GM18907 (cell line): ENCODE data around the gene ZNF785.
"Not testable (repeated sequence)": the region's sequence is repeated elsewhere in the genome, so short reads cannot be mapped to it uniquely, and the experiment has no call there.

Source experiments
- ATAC-seq: cut with Tn5 transposase; IDR thresholded peaks from one replicate; pipeline ENCODE4 v1.9.1; 2021; ENCODE audit warnings: mild to moderate bottlenecking, moderate library complexity; ENCODE audit not compliant: unreplicated experiment

The ZNF785 gene

DNA sequence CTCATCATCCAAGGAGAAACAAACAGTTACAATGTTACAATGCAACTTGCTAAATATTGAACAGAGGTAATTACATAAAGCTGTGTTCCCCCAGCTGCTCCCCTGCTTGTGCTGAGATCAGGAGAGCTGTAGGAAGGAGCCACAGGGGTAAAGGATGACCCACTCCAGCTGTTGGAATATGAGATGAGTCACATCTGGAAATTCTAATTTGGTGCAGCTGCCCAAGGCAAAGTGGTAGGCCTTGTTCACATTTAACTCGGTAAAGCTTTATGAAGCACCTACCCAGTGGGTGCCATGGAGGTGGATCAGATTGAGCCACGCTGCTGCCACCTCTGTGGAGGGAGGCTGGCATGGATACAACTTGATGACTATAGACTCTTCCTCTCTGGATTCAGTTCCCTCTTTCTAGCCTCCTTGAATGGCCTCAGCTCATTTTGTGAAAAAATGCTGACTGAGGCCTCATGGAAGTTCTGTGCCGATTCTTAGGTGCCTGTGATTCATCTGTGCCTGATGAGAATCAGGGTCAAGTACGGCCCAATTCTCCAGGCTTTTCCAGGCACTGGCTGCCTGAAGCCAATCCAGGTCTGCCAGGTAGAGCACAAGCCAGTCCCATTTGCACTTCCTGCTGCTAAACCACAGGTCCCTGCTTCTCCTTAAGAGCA is 17.2 kb upstream of the ZNF785 start:
- ATAC-seq: no peak

DNA sequence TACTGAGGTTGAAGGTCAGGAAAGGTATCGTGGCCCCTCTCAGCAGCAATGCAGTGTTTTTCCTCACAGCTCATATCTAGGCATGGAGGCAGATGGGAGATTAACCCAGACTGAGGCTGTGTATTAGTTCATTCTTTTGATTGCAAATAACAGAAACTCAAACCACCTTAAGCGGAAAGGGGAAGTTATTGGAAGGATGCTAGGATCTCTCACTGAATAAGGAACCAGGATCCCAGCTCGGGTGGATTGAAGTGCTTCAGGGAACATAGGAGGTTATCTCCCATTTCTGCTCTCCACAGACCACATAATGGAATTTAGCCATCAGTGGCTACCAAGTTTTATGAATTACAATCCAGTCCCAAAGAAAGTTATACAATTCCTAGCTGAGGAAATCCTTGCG is 16.5 kb upstream of the ZNF785 start:
- ATAC-seq: no peak

DNA sequence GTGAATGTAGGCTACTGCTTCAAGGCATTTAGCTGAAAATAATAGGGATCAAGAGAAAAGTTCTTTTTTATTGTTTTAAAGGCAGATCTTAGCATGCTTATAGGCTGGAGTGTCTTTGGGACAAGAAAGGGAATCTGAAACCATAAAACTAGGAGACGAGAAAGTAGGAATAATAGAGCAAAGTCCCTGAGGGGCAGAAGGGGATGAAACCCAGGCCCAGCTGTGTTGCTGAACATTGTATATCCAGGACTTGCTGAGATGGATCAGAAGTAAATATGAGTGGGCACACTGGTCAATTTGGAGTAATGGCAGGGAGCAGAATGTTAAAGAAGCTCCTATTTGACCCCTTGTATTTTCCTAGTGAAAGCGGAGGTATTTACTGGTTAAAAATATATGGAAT is 15.4 kb upstream of the ZNF785 start:
- no peak for ATAC-seq

DNA sequence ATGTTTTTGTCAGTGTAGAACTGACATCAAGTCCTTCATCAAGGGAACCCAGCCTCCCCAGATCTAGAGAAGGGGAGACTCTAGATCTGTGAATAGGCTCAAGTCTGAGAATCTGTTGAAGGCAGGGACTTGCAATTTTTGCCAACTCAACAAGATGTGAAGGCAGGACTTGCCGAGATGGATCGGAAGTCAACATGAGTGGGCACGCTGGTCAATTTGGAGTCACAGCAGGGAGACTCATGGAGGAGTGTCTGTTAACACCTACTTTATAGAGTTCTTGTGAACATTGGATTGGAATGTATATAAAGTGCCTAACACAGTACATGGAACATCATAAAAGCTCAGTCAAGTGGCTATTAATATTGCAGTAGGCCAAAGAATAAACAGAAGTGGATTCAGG is 14.7 kb upstream of the ZNF785 start:
- no peak for ATAC-seq

DNA sequence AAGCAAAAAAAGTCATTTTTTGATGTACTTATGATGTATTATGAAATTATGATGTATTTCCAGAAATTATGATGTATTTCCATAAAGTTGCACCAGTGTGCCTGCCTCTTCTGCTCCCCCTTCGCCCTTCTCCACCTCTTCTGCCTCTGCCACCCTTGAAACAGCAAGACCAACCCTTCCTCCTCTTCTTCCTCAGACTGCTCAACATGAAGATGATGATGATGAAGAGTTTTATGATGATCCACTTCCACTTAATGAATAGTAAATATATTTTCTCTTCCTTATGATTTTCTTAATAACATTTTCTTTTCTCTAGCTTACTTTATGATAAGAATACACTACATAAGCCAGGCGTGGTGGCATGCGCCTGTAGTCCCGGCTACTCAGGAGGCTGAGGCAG is 7.4 kb upstream of the ZNF785 start:
- ATAC-seq: no peak

DNA sequence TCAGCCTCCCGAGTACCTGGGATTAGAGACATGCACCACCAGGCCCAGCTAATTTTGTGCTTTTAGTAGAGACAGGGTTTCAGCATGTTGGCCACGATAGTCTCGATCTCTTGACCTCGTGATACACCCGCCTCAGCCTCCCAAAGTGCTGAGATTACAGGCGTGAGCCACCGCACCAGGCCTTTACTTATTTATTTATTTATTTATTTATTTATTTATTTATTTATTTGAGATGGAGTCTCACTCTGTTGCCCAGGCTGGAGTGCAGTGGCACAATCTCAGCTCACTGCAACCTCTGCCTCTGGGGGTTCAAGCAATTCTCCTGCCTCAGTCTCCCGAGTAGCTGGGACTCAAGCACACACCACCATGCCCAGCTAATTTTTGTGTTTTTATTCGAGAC is 5.4 kb upstream of the ZNF785 start:
- ATAC-seq: not testable (repeated sequence)

DNA sequence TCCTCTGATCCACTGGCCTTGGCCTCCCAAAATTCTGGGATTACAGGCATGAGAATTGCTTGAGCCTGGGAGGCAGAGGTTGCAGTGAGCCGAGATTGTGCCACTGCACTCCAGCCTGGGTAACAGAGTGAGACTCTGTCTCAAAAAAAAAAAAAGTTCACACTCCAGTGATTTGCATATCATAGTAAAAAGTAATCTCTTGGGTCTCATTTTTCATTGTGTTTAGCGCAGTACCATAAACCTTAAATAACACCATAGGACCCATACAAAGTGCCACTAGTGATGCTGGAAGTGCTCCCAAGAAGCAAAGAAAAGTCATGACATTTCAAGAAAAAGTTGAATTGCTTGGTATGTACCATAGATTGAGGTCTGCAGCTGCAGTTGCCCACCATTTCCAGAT is 4.1 kb upstream of the ZNF785 start:
- not testable (repeated sequence) for ATAC-seq

DNA sequence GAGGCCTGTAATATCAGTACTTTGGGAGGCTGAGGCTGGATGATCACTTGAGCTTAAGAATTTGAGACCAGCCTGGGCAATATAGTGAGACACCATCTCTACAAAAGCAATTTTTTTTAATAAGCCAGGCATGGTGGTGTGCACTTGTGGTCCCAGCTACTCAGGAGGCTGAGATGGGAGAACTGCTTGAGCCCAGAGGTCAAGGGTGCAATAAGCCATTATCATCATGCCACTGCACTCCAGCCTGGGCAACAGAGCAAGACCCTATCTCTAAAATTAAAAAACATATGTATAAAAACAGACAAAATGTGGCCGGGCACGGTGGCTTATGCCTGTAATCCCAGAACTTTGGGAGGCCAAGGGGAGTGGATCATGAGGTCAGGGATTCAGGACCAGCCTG is 3.2 kb upstream of the ZNF785 start:
- no peak for ATAC-seq

DNA sequence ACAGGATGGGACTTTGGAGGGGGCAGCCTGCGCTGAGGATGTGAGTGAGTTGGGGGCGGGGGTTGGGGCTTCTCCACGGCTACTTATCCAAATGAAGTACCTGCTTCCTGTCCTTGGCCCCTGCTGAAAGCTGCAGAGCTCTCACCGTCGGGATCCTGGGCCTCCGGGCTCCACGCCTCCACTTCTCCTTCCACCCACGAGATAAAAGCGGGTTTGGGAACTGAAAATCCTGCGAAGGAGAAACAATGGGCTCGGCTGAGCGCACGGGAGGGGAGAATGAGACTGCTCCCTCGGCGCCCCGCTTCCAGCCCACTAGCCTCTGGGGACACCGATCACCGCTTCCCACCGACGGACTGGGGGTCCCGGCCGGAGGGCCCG is 486 bp downstream of the ZNF785 start:
- ATAC-seq: peak; percentile 28

DNA sequence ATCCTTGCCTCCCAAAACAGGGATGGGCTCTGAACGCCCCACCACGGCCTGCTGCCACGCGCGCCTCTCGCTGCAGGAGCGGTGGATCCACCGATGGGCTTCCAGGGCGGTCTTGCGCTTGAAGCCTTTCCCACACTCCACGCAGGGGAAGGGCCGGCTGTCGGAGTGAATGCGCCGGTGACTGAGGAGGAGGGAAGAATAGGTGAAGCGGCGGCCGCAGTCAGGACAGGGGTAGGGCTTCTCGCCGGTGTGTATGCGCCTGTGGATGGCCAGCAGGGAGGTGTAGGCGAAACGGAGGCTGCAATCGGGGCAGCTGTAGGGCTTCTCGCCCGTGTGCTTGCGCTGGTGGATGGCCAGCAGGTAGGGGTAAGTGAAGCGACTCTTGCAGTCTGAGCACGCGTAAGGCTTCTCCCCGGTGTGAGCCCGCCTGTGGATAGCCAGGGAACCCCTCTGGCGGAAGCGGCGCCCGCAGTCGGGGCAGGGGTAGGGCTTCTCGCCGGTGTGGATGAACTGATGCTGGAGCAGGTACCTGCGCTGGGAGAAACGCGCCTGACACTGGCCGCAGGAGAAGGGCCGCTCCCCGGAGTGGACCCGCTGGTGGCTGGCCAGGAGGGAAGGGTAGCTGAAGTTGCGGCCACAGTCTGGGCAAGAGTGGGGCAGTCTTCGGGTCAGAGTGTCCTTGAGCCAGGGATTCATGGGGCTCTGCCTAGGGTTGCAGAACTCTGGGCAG is 2.7 kb downstream of the ZNF785 start:
- ATAC-seq: no peak

DNA sequence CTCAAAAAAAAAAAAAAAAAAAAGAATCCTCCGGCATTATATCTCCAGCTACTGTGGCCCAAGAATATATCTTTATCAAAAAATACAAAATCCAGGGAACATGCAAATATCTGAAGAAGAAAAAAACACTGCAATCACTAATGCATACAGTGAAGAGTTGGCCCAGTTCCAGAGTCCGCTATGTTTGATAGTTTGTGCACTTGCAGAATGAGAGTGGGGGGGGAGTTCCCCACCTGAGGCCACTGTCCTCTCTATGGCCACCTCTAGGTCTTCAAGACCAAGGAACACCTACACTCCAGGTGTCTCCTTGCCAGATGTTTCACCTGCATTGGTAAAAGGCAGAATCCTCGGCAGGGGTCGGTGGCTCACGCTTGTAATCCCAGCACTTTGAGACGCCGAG is 4.0 kb downstream of the ZNF785 start:
- ATAC-seq: no peak

DNA sequence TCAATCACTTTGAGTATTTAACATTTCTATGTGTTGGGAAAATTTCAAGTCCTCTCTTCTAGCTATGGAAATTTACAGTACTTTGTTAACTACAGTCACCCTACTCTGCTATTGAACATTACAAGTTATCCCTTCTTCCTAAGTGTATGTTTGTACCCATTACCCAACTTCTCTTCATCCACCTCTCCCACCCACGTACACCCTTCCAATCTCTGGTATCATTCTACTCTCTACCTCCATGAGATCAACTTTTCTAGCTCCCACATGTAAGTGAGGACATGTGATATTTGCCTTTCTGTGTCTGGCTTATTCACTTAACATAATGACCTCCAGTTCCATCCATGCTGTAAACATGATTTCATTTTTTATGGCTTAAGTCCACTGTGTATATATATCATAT is 10.8 kb downstream of the ZNF785 start:
- no peak for ATAC-seq

DNA sequence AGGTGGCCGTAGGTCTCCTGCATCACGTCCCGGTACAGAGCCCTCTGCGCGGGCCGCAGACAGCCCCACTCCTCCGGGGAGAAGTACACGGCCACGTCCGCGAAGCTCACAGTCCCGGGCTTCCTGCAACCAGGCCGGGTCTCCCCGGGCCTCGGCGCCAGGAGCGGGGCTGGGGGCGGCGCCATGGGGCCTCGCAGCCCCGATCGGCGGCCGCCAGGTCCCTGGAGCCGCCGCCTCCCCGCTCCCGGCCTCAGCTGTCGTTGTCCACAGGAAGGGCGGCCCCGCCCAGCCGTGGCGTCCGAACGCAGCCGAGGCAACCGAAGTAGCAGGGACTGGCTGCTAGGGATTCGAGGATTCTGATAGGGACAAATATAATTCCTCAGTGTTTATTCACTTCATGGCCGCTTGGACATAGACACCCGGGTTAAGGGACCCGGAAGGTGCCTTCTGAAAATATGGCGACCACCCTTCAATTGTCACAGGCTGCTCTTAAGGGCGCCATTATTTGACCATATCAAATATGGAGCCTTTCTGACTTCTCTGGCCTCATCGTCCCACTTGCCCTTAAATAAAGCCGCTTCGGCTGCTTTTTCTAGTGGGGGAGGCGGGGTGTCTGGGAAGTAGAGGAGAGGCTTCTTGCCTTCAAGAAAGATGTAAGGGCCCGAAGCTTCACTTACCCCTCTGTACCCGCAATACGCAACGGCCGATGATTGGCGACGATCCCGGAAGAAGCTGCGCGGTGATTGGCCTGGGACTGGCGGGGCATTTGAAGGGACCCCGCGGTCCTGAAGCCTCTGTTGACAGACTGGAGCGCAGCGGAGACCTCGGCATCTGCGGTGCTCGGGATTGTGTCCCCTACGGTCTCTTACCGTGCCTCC is 13.8 kb downstream of the ZNF785 start, which contains the start of gene ZNF688:
Gene ZNF688 (minus strand): TSS at position 270 of the 878 bp plus-strand sequence. CDS start 85 bp downstream, at position 185.
- peak; percentile 76 for ATAC-seq

DNA sequence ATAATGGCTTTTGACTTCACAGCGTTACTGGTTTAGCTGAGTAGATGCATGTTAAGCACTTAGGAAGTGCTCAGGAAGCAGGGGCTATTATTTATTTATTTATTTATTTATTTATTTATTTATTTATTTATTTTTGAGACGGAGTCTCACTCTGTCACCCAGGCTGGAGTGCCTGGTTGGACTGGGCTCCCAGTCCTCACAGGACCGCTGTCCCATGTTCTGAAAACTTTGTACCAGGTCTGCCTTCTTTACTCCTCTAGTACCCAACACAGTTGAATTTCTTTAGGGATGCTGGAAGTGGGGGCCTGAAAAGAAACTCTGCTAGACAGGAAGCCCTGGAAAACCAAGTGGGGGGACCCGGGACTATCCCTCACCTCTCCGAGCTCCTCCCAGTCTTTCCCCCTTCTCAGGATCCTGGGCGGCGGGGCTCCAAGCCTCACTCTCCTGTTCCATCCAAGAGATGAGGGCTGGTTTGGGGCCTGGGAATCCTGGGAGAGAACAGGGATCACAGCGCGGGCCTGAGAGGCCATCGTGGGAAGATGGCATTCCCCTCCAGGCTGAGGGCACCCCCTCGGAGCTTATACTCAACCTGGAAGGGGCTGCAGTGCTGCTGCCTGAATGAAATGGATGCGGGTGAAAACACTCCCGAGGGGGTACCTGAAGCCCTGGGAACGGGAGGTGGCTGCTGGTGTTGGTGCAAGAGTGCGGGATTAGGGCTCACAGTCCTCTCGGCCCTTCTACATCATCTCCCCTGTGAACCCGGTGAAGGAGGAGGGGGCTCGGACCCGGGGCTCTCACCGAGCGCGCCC is 14.7 kb downstream of the ZNF785 start:
- no peak for ATAC-seq

DNA sequence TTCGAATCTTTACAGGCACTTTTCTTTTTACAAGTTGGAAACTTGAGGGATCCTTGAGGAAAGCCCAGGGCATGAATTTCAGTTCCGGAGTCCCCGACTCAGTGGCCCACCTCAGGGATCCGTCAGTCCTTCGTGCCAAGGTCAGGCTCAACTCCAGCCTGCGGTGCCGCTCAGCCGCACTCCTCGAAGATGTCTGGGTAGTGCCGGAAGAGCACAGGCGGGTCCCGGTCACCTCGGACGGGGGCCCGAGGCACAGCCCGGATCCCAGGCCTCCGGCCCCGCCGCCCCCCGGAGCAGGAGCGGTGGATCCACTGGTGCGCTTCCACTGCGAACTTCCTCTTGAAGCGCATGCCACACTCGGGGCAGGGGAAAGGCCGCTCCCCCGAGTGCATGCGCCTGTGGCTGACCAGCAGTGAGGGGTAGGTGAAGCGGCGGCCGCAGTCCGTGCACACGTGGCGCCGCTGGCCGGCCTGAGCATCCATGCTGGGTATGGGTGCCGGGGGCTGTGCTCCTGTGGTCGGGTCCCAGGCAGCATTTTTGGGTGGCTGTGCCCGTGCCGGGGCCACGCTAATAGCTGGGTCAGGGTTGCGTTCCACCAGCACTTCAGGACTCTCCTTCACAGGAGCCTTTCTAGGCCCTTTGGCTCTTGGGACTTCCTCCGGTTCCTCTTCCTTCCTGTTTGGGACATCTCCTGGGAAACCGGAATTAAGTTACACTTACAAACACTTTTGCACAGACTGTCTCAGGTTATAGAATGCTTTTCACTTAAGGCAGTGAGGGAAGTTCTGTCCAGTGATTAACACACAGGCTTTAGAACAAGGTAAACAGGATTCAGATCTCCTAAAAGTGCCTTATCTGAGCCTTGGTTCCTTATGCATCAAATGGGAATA is 15.5 kb downstream of the ZNF785 start:
- ATAC-seq: no peak

DNA sequence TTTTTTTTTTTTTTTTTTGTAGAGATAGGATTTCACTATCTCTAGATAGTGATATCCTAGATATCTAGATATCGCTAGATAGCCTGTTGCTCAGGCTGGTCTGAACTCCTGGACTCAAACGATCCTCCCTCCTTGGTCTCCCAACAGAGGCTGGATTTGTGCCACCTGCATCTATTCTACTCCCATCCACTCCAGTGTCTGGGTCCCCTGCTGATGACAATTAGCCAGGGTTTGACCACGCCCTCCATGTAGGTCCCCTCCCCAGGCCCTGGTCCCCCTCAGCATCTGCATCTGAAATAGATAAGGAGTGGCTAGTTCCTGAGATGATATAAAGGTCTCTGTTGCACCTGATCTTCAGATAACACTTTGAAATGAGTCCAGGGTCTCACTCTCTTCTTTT is 16.2 kb downstream of the ZNF785 start:
- no peak for ATAC-seq

DNA sequence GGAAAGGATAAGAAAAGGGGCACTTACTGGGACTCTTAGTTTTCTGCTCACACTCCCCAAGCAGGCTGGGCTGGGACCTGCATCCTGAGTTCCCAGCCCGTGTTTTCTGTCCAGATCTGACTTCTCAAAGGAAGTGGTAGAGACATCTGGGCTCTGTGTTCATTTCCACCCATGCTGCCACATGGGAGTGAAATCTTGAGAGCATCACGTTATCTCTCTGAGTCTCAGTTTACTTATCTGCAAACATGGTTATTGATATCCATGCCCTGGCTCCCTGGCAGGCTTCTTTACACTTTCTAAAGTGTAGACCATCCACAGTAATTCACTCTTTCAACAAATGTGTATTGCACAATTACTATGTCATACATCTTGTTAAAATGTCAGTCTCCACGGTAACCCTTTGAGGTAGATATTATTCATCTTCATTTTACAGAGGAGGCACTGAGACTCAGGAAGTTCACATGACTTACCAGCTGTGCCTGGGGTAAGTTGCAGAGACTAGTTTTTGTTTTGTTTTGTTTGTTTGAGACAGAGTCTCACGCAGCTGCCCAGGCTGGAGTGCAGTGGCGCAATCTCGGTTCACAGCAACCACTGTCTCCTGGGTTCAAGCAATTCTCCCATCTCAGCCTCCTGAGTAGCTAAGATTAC is 17.4 kb downstream of the ZNF785 start:
- ATAC-seq: peak; percentile 38

DNA sequence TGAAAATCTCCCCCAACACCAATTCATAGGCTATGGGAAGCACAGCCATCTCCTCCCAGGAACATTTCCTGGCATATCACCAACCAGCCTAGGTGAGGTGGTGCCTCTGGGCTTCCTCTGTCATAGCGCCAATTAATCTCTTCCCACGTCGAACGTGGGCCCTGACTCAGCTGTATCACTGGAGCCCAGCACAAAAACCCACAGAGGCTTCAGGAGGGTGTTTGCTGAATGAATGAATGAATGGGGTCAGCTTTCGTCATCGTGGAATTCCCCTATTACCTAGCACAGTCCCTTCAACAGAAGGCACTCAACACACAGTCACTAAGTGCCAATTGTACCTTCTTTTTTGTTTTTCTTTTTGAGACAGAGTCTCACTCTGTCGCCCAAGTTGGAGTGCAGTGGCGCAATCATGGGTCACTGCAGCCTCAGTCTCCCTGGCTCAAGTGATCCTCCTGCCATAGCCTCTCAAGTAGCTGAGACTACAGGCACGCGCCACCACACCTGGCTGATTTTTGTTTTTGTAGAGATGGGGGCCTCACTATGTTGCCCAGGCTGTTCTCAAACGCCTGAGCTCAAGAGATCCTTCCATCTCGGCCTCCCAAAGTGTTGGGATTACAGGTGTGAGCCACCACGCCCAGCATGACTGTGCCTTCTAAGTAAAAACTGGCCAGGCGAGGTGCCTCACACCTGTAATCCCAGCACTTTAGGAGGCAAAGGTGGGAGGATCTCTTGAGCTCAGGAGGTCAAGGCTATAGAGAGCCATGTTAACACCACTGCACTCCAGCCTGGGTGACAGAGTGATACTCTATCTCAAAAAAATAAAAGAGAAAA is 18.1 kb downstream of the ZNF785 start:
- no peak for ATAC-seq
